Mucosa of rectum (tissue), 2 donors: ENCODE data around the gene PPP2R5D.

Source experiments
- H3K27ac ChIP-seq, 2 donors: one replicate each; pipeline ENCODE4 v1.7.0; 2013; ENCODE audit warnings: inconsistent platforms in 2 of 2, low read depth in 2 of 2, low read length in 2 of 2
- H3K27me3 ChIP-seq, 2 donors: one replicate each; pipeline ENCODE4 v1.7.0; 2013; ENCODE audit warnings: low read length in 2 of 2; ENCODE audit not compliant: control insufficient read depth in 2 of 2, insufficient read depth in 2 of 2
- H3K36me3 ChIP-seq, 2 donors: one replicate each; pipeline ENCODE4 v1.7.0; 2013; ENCODE audit warnings: low read length in 2 of 2; ENCODE audit not compliant: control insufficient read depth in 2 of 2, insufficient read depth in 2 of 2
- H3K4me1 ChIP-seq, 2 donors: one replicate each; pipeline ENCODE4 v1.7.0; 2013; ENCODE audit warnings: low read length in 2 of 2, mild to moderate bottlenecking in 1 of 2; ENCODE audit not compliant: control insufficient read depth in 2 of 2, insufficient read depth in 2 of 2
- H3K4me3 ChIP-seq, 2 donors: one replicate each; pipeline ENCODE4 v1.7.0; 2013; ENCODE audit warnings: low read length in 2 of 2
- H3K9ac ChIP-seq, 2 donors: one replicate each; pipeline ENCODE4 v1.7.0; 2013; ENCODE audit warnings: low read length in 2 of 2, low read depth in 1 of 2, mild to moderate bottlenecking in 1 of 2
- H3K9me3 ChIP-seq, 2 donors: one replicate each; pipeline ENCODE4 v1.7.0; 2013; ENCODE audit warnings: low read length in 2 of 2; ENCODE audit not compliant: control insufficient read depth in 2 of 2
- donor health status: healthy.
- donor health status: Normal muscosa, but diverticular disease.

PPP2R5D gene

DNA sequence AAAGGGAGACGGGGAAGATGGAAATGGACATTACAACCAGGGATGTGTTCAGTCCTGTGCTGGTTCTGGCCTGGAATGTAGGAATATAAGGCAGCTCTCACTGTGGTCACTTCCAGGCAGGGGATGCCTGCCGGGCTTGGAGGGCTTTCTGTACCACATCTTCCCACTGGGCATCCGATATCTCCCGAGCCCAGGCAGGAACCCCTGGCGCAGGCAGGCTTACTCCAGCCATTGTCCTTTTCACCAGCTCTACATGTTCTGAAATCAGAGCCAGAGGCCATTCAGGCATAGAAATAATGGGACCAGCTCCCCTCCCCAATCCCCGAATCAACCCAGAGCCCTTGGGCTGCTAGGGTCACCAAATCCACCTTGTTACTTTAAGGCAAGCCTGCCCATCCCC, 28.0 kb downstream of the PPP2R5D start:
- Histone ChIP-seq H3K27ac (no peak overlapping the region), H3K9me3 (no peaks in the 10 kb centered on the region), H3K27me3 (no peaks in the 10 kb centered on the region), H3K4me1 (peaks cover 25 to 26% of the 10 kb centered on the region in 2 donors), H3K4me3 (peak overlapping the region in 1 of 2 donors; percentile 80), H3K9ac (no peak overlapping the region), H3K36me3 (peaks cover 41 to 51% of the 10 kb centered on the region in 2 donors)

DNA sequence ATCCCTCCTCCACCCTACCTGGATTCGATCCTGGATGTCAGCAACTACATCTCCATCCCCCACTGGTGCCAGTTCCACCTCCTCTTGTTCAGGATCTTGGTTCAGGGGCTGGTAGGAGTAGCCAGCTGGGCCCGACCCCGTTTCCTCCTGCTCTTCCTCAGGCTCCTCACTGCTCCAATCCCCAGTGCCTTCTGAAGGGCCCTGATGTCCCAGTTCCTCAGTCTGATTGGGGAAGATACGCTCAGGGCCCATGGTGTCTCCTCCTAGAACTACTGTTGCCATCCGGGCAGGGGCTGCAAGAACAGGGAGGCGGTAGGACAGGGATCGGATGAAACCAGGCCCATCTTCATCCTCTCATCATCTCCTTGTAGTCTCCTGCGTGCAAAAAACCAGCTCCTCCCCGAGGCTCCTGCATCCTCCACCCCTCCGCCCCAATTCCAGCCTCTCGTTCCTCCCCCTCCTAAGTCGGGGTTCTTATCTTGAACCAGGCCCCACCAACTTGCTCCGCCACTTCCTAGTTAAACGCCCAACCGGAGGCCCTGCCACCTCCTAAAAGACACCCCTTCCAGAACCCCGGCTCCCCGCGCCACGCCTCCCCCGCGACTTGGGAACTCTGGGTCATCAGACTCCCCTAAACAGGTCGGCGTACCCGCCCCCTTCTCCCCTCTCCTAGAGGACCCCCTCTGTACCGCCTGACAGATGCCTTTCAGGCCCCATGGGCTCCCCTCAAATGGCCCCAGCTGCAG, 28.9 kb downstream of the PPP2R5D start:
- peaks cover 25 to 27% of the 10 kb centered on the region in 2 donors for H3K4me1 ChIP-seq
- H3K36me3 ChIP-seq: peaks cover 42 to 50% of the 10 kb centered on the region in 2 donors
- no peaks in the 10 kb centered on the region for H3K27me3 ChIP-seq
- H3K27ac ChIP-seq: peak overlapping the region; percentile 41 to 48
- no peaks in the 10 kb centered on the region for H3K9me3 ChIP-seq
- peak overlapping the region; percentile 80 to 84 for H3K4me3 ChIP-seq
- peak overlapping the region; percentile 48 to 76 for H3K9ac ChIP-seq

DNA sequence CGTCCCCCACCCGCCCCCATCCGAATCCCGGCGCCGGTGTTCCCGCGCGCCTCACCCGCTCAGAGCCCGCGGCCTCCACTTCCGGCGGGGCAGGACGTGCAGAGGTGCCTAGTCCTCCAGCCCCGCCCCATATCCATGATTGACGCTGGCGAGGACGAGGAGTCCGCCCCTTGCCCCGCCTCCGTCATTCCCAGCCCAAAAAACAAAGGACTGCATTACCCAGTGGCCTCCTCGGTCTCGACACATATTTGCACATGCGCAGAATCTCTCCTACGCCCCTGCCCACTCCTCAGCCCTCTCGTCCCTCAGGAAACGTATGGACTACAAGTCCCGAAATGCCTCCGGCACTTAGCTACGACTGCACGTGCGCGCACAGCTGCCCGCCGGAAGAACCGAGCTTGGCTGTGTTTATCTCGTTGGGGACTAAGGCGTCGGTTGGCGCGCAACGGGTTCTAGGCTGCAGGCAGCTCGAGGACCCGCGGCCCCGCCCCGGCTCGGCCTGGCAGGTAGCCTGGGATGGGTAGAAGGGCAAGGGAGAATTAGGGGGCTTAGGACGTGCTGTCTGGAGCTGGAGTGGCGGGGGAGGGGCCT, 29.6 kb downstream of the PPP2R5D start, which contains the start of the genes KLHDC3 and MEA1:
Gene KLHDC3, plus strand, starts transcription at position 407 of the 591 bp plus-strand sequence. CDS start 2,944 bp downstream, outside the sequence.
Gene MEA1, minus strand, starts transcription at position 104 of the 591 bp plus-strand sequence. CDS start 133 bp downstream, outside the sequence.
- peaks cover 25 to 27% of the 10 kb centered on the region in 2 donors for H3K4me1 ChIP-seq
- peak within 1 kb of the TSS; percentile 54 to 76 for H3K9ac ChIP-seq
- H3K27ac ChIP-seq: peak within 1 kb of the TSS; percentile 53 to 67
- no peaks in the 10 kb centered on the region for H3K9me3 ChIP-seq
- H3K27me3 ChIP-seq: no peaks in the 10 kb centered on the region
- peak within 1 kb of the TSS; percentile 88 to 93 for H3K4me3 ChIP-seq
- peaks cover 42 to 49% of the 10 kb centered on the region in 2 donors for H3K36me3 ChIP-seq

DNA sequence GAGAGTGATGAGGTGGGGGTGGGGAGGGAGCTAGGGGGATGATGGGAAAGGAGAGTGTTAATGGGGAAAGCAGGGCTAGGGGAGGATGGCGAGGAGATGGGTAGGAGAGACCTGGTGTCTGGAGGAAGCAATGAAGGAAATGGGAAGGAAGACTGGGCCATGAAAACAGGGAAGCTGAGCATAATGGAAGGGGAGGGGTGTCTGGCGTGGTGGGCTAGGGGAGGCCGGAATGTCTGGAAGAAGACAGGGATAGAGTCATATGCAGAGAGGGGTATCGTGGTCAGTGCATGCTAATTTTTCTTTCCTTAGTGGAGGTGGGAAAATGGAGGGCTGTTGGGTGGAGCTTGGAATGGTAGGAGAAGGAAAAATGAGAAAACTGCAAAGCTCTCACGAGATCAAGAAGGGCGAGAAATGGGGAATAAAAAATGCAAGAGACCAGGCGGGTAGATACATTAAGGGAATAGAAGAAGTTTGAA, 30.1 kb downstream of the PPP2R5D start:
- Histone ChIP-seq H3K9ac (peak overlapping the region; percentile 36 to 54), H3K4me3 (peak overlapping the region; percentile 88 to 93), H3K27me3 (no peaks in the 10 kb centered on the region), H3K9me3 (no peaks in the 10 kb centered on the region), H3K4me1 (peaks cover 25 to 27% of the 10 kb centered on the region in 2 donors), H3K36me3 (peaks cover 41 to 49% of the 10 kb centered on the region in 2 donors), H3K27ac (peak overlapping the region; percentile 53 to 67)

DNA sequence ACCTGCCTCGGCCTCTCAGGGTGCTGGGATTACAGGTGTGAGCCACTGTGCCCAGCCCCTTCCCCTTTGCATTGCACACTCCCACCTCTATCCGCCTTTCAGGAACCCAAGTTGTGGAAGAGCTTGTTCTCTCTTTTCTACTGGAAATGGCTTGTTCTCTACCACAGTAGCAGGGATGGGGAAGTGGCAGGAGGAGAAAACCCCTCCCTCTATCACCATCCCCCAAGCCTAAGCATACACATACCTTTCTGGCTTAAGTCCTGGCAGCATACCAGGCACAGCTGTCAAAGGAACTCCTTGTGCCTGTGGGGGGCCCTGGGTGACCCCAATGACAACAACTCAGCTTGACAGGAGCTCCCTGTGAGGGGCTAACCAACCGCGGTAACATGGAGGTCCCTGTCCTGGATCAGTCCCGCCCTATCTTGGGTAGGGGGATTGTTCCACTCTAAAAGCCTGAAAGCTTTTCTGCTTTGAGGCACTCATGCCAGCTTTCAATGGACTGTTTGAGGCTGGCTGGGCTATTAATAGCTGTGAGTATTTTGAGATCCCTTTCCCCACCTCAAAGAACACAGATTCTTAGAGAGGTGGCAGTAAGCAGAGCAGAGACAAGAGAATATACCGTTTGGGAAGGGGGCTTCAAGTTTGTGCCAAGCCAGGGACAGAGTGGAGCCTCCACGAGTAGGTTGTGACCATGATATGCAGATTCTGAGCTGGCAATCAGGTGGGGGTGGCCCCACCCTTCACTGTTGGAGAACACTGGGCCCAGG, 32.0 kb downstream of the PPP2R5D start:
- H3K9me3 ChIP-seq: no peaks in the 10 kb centered on the region
- peaks cover 29 to 33% of the 10 kb centered on the region in 2 donors for H3K36me3 ChIP-seq
- H3K27me3 ChIP-seq: no peaks in the 10 kb centered on the region
- no peak overlapping the region for H3K9ac ChIP-seq
- no peak overlapping the region for H3K4me3 ChIP-seq
- H3K27ac ChIP-seq: no peak overlapping the region
- H3K4me1 ChIP-seq: peaks cover 31 to 32% of the 10 kb centered on the region in 2 donors

DNA sequence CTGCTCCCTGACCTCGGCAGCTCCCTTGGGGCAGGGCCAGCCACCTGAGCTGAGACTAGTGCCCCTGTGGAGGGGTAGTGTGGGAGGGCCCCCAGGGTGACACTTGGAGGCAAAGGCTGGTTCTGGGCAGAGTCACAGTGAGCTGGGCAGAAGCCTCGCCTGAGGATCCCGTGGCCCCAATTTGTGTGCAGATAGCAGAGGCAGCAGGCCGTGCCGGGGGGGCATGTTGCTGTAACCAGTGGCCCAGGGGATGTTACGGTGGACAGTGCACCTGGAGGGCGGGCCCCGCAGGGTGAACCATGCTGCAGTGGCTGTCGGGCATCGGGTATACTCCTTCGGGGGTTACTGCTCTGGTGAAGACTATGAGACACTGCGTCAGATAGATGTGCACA, 32.6 kb downstream of the PPP2R5D start:
- no peak overlapping the region for H3K4me3 ChIP-seq
- no peaks in the 10 kb centered on the region for H3K9me3 ChIP-seq
- peaks cover 31 to 32% of the 10 kb centered on the region in 2 donors for H3K4me1 ChIP-seq
- H3K27me3 ChIP-seq: no peaks in the 10 kb centered on the region
- peaks cover 23 to 27% of the 10 kb centered on the region in 2 donors for H3K36me3 ChIP-seq
- no peak overlapping the region for H3K9ac ChIP-seq
- no peak overlapping the region for H3K27ac ChIP-seq

DNA sequence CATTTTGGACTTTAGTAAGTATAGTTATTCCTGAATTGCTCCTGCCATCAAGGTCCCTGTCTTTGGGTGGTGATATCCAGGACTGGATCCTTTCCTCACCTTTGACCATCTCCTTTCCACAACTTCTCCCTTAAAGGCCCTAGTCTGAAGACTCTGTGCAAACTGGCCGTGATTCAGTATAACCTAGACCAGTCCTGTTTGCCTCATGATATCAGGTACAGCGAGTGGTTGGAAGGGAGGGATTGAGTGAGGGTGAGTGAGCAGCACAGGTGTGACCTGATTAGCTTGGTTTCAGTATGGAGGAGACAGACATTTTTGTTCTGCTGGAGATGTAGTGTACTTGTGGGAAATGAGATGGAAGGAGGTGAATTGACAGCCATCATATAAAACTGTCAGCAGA, 34.8 kb downstream of the PPP2R5D start:
- Histone ChIP-seq H3K9ac (no peak overlapping the region), H3K4me3 (no peak overlapping the region), H3K36me3 (peaks cover 23 to 25% of the 10 kb centered on the region in 2 donors), H3K4me1 (peaks cover 24 to 25% of the 10 kb centered on the region in 2 donors), H3K27ac (no peak overlapping the region), H3K9me3 (no peaks in the 10 kb centered on the region), H3K27me3 (no peaks in the 10 kb centered on the region)

DNA sequence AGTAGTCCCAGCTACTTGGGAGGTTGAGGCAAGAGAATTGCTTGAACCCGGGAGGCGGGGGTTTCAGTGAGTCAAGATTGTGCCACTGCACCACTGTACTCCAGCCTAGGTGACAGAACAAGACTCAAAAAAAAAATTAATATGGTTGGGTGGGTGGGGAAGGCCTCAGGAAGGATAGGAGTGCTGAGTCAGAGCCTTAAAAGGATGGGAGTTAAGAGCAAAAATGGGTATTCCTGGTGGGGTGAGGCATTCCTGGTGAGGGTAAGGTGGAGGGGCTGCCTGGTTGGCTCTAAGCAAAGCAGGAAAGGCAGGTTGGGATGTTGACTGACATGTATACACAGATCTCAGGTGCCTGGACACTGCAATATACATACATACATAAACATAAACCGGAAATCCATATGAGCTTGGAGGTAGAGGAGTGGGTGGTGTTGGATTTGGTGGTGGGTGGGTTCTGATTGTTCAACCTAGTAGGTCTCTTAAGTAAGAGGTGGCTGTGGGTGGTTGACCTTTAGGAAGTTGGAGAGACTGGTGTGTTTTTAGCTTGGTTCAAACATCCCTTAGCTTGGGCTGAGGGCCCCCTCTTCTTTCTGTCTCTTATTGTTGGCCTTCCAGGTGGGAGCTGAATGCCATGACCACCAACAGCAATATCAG, 35.8 kb downstream of the PPP2R5D start:
- peaks cover 30 to 31% of the 10 kb centered on the region in 2 donors for H3K36me3 ChIP-seq
- peaks cover 17 to 18% of the 10 kb centered on the region in 2 donors for H3K4me1 ChIP-seq
- H3K27me3 ChIP-seq: no peaks in the 10 kb centered on the region
- no peak overlapping the region for H3K4me3 ChIP-seq
- H3K9me3 ChIP-seq: no peaks in the 10 kb centered on the region
- H3K9ac ChIP-seq: no peak overlapping the region
- H3K27ac ChIP-seq: no peak overlapping the region

DNA sequence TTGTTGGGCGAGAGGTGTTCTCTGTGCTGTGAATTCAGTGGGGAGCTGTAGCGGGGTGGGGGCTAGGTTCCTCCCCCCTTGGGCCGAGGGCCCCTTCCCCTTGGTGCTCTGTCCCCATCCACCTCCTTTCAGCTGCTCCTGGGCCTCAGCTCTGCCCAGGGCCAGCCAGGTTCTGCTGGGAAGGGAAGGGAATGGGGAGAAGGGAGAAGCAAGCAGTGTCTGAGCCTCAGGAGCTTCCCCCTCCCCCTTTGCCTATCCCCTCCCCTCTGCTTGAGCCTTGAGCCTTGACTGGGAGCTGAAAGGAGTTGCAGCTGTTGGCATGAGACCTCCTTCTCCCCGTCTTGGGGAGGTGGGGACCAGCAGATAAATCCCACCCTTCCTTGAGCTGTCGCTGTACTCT, 36.5 kb downstream of the PPP2R5D start:
- Histone ChIP-seq H3K9ac (peak overlapping the region in 1 of 2 donors; percentile 28), H3K27me3 (no peaks in the 10 kb centered on the region), H3K9me3 (no peaks in the 10 kb centered on the region), H3K4me3 (peak overlapping the region; percentile 91 to 99), H3K4me1 (peaks cover 15 to 18% of the 10 kb centered on the region in 2 donors), H3K36me3 (peaks cover 32 to 36% of the 10 kb centered on the region in 2 donors), H3K27ac (peak overlapping the region in 1 of 2 donors; percentile 72)
